IMR-90 (cell line): ENCODE measurements around the gene THOC6. TPM values are rescaled to one million over a fixed set of nuclear protein-coding genes. Genes with fewer than 3 reads are reported as not detected.

Experiments
- ATAC-seq: fragments of 200-7000 bp; cut with Tn5 transposase; 2 replicates; pipeline ENCODE4 v1.9.1; 2020; ENCODE audit warnings: low read depth, mild to moderate bottlenecking, moderate library complexity
- BruUV-seq: library from RNA; stranded (reverse); fragments of 400-500 nt; replicated peaks from 2 replicates; lab custom pipeline; 2021; lab: Mats Ljungman, UMichigan
- CTCF ChIA-PET: fragments of 300-600 bp; formaldehyde crosslinking; extraction: SDS; loops from one replicate; lab custom pipeline; 2021; ENCODE audit warnings: antibody characterized with exemption; lab: Yijun Ruan, JAX
- POLR2A ChIA-PET: fragments of 300-600 bp; sonication (Branson Sonifier 250); formaldehyde crosslinking; loops from one replicate; lab custom pipeline; 2022; ENCODE audit warnings: antibody characterized with exemption; ENCODE audit not compliant: unreplicated experiment; lab: Charles Lee
- DNase-seq: peaks from one replicate; pipeline ENCODE4 v3.0.0; 2013
- H2AFZ ChIP-seq: replicated peaks from 2 replicates; pipeline ENCODE3; 2013; ENCODE audit warnings: low read length, mild to moderate bottlenecking; ENCODE audit not compliant: poor library complexity
- H2AK5ac ChIP-seq: 2 replicates; pipeline ENCODE4 v1.6.1; 2013; ENCODE audit warnings: low read depth, low read length, inconsistent platforms
- H2AK9ac ChIP-seq: replicated peaks from 2 replicates; pipeline ENCODE3; 2013; ENCODE audit warnings: mild to moderate bottlenecking, low read depth, low read length, moderate library complexity; ENCODE audit not compliant: poor library complexity
- H2BK120ac ChIP-seq: 2 replicates; pipeline ENCODE4 v1.6.1; 2013; ENCODE audit warnings: low read depth, low read length, inconsistent platforms
- H2BK15ac ChIP-seq: 3 replicates; pipeline ENCODE4 v1.6.1; 2013; ENCODE audit warnings: low read depth, low read length, inconsistent platforms
- H2BK20ac ChIP-seq: 2 replicates; pipeline ENCODE4 v1.6.1; 2013; ENCODE audit warnings: low read depth, mild to moderate bottlenecking, inconsistent platforms, low read length, moderate library complexity
- H2BK5ac ChIP-seq: 2 replicates; pipeline ENCODE4 v1.6.1; 2013; ENCODE audit warnings: mild to moderate bottlenecking, low read depth, low read length, inconsistent platforms; ENCODE audit not compliant: poor library complexity, severe bottlenecking
- H3K14ac ChIP-seq: replicated peaks from 2 replicates; pipeline ENCODE4 v1.6.1; 2013; ENCODE audit warnings: low read depth, low read length, inconsistent platforms
- H3K18ac ChIP-seq: 2 replicates; pipeline ENCODE4 v1.6.1; 2013; ENCODE audit warnings: low read depth, low read length, control low read depth
- H3K23ac ChIP-seq: 2 replicates; pipeline ENCODE4 v1.6.1; 2013; ENCODE audit warnings: low read depth, low read length, inconsistent platforms
- H3K27ac ChIP-seq: 2 replicates; pipeline ENCODE4 v1.5.1; 2013; ENCODE audit warnings: mild to moderate bottlenecking, control low read depth, low read length; ENCODE audit not compliant: insufficient read depth
- H3K27me3 ChIP-seq: 2 replicates; pipeline ENCODE4 v1.6.1; 2013; ENCODE audit warnings: low read length; ENCODE audit not compliant: control insufficient read depth, insufficient read depth
- H3K36me3 ChIP-seq: 2 replicates; pipeline ENCODE4 v1.6.1; 2013; ENCODE audit warnings: low read length, mixed read lengths; ENCODE audit not compliant: control insufficient read depth, insufficient read depth
- H3K4ac ChIP-seq: 2 replicates; pipeline ENCODE4 v1.6.1; 2013; ENCODE audit warnings: low read depth, low read length, inconsistent platforms
- H3K4me1 ChIP-seq: 2 replicates; pipeline ENCODE4 v1.6.1; 2013; ENCODE audit warnings: low read length, mixed read lengths; ENCODE audit not compliant: control insufficient read depth, insufficient read depth
- H3K4me2 ChIP-seq: 2 replicates; pipeline ENCODE4 v1.6.1; 2013; ENCODE audit warnings: low read depth, mild to moderate bottlenecking, control low read depth, low read length, moderate library complexity
- H3K4me3 ChIP-seq: 2 replicates; pipeline ENCODE4 v1.5.1; 2013; ENCODE audit warnings: low read depth, mild to moderate bottlenecking, control low read depth, low read length, moderate library complexity; ENCODE audit not compliant: insufficient read depth
- H3K56ac ChIP-seq: 2 replicates; pipeline ENCODE4 v1.6.1; 2013; ENCODE audit warnings: low read length, inconsistent platforms; ENCODE audit not compliant: insufficient read depth; ENCODE audit errors: extremely low read depth
- H3K79me1 ChIP-seq, 2 experiments: 2 replicates each; pipeline ENCODE4 v1.6.1; 2013; ENCODE audit warnings: low read length in 2 of 2, inconsistent platforms in 1 of 2, low read depth in 1 of 2
- H3K9ac ChIP-seq: 2 replicates; pipeline ENCODE4 v1.6.1; 2013; ENCODE audit warnings: low read depth, low read length, control low read depth
- H3K9me1 ChIP-seq: 2 replicates; pipeline ENCODE4 v1.6.1; 2013; ENCODE audit warnings: low read length, inconsistent platforms; ENCODE audit not compliant: insufficient read depth
- H3K9me3 ChIP-seq: 2 replicates; pipeline ENCODE4 v1.6.1; 2013; ENCODE audit warnings: low read length; ENCODE audit not compliant: control insufficient read depth, insufficient read depth
- H4K20me1 ChIP-seq: 2 replicates; pipeline ENCODE4 v1.6.1; 2013; ENCODE audit warnings: low read length, inconsistent platforms; ENCODE audit not compliant: insufficient read depth
- H4K5ac ChIP-seq: 2 replicates; pipeline ENCODE4 v1.6.1; 2013; ENCODE audit warnings: mild to moderate bottlenecking, low read depth, low read length, control low read depth
- H4K8ac ChIP-seq, 2 experiments: 2 replicates each; pipeline ENCODE4 v1.6.1; 2013; ENCODE audit warnings: low read depth in 2 of 2, low read length in 2 of 2, control low read depth in 1 of 2, inconsistent platforms in 1 of 2
- H4K91ac ChIP-seq: 2 replicates; pipeline ENCODE4 v1.6.1; 2013; ENCODE audit warnings: low read depth, low read length, inconsistent platforms; ENCODE audit not compliant: insufficient read depth
- CEBPB ChIP-seq: IDR thresholded peaks from 2 replicates; pipeline ENCODE4 v1.6.1; 2012; ENCODE audit warnings: low read depth, low read length, improper control_type of control experiment
- ELK1 ChIP-seq: fragments of 150-350 bp; IDR thresholded peaks from 2 replicates; pipeline ENCODE4 v1.6.1; 2016; ENCODE audit warnings: low read depth, mild to moderate bottlenecking, low read length, moderate library complexity, borderline replicate concordance
- MAFK ChIP-seq: IDR thresholded peaks from 2 replicates; pipeline ENCODE4 v1.6.1; 2012; ENCODE audit warnings: low read depth, low read length, improper control_type of control experiment
- MXI1 ChIP-seq: IDR thresholded peaks from 2 replicates; pipeline ENCODE4 v1.6.1; 2012; ENCODE audit warnings: low read depth, mild to moderate bottlenecking, low read length, moderate library complexity, borderline replicate concordance
- POLR2A ChIP-seq: IDR thresholded peaks from 2 replicates; pipeline ENCODE4 v1.6.1; 2012; ENCODE audit warnings: mild to moderate bottlenecking, low read depth, low read length
- SMC3 ChIP-seq: fragments of 150-350 bp; IDR thresholded peaks from 2 replicates; pipeline ENCODE4 v1.6.1; 2016; ENCODE audit warnings: low read depth, mild to moderate bottlenecking, antibody characterized with exemption, low read length, moderate library complexity
- WGBS, 2 experiments: methylation state at CpG; one replicate each; pipeline versions ENCODE4 v1.1.5 to v1.1.7; 2013; ENCODE audit warnings: missing lambda C conversion rate in 2 of 2; ENCODE audit not compliant: insufficient read length in 1 of 2; ENCODE audit errors: extremely low coverage in 2 of 2; 5-methylcytosine and 5-hydroxymethylcytosine counted together
- dilution Hi-C: fragments of 300-500 bp; cut with HindIII; formaldehyde crosslinking; loops from one replicate; pipeline ENCODE4 v1.14.3; 2018; ENCODE audit warnings: low sequenced_read_pairs; ENCODE audit not compliant: unreplicated experiment
- in situ Hi-C: fragments of 300-500 bp; cut with MboI; formaldehyde crosslinking; loops from 3 replicates; pipeline ENCODE4 v1.14.3; 2019; ENCODE audit warnings: low sequenced_read_pairs, inconsistent platforms, mixed read lengths
- intact Hi-C: fragments of 100-400 bp; cut with micrococcal nuclease; formaldehyde crosslinking; loops from 2 replicates; pipeline ENCODE4 v1.10.0; 2022
- polyA plus RNA-seq, 3 experiments: library from polyadenylated mRNA; depleted of rRNA; stranded (reverse); fragments of >200 nt; gene quantifications; 2 replicates each; pipeline ENCODE4 v1.2.3, GENCODE V29; 2012; ENCODE audit warnings: low replicate concordance in 1 of 3
- total RNA-seq: library from RNA; depleted of rRNA; stranded (reverse); fragments of >200 nt; gene quantifications from 2 replicates; pipeline ENCODE4 v1.2.3, GENCODE V29; 2012

THOC6 gene
- total and polyA plus RNA-seq, 2 of the 4 experiments (the other 2 are of a cell fraction) = 16.8 to 23.1 TPM

DNA sequence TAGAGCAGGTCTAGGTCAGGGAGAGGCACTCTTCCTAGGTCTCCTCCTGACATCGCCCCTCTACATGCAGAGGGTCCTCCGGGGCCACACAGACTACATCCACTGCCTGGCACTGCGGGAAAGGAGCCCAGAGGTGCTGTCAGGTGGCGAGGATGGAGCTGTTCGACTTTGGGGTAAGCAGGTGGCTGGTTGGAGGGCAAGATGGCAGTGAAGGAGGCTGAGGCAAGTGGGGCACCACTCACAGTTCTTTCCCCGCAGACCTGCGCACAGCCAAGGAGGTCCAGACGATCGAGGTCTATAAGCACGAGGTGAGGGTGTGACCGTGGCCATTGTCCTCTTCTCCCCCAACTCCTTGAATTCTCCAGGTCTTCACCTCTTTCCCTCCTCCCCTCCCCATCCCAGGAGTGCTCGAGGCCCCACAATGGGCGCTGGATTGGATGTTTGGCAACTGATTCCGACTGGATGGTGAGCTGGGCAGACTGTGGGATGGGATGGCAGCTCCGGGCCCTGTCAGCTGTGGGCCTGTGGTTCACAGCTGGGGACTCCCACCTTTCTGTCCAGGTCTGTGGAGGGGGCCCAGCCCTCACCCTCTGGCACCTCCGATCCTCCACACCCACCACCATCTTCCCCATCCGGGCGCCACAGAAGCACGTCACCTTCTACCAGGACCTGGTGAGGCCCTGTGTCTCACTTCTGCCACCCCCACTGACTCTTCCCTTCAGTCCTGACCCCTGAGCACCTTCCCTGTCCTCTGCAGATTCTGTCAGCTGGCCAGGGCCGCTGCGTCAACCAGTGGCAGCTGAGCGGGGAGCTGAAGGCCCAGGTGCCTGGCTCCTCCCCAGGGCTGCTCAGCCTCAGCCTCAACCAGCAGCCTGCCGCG, 3.0 kb downstream of the THOC6 start:
- no peak for TF ChIP-seq MXI1
- TF ChIP-seq CEBPB = no peak
- peak; percentile 75 for TF ChIP-seq POLR2A
- TF ChIP-seq ELK1 = no peak
- no peak for TF ChIP-seq SMC3
- no peak for TF ChIP-seq MAFK
- no TSS peak for BruUV-seq

More for the DNA sequence above, 3.0 kb downstream of the THOC6 start:
- no peak overlapping the region for H2BK20ac ChIP-seq
- H3K36me3 ChIP-seq = peaks cover 20% of the 10 kb centered on the region
- WGBS, 2 experiments = 85% methylated on average over 10 of the region's 24 CpGs; no CpG with 5 or more reads in 1 of the 2 experiments
- H4K8ac ChIP-seq = no peak overlapping the region
- no peak overlapping the region for H2BK5ac ChIP-seq
- no peak overlapping the region for H3K4me2 ChIP-seq
- intact Hi-C loops = no loop called here
- no peak overlapping the region for H2BK120ac ChIP-seq
- H3K18ac ChIP-seq = no peak overlapping the region
- H3K14ac ChIP-seq = no peak overlapping the region
- ChIA-PET POLR2A (no interaction called here), CTCF (interaction anchor here (0.8 to 1.8 kb wide), 2 partner anchors 12 to 23 kb away, joined by 5 to 7 read pairs; no protein-coding TSS in a partner anchor)
- no peak overlapping the region for H2BK15ac ChIP-seq
- H4K91ac ChIP-seq = no peak overlapping the region
- no peak overlapping the region for H2AK5ac ChIP-seq
- H3K9me3 ChIP-seq = no peaks in the 10 kb centered on the region
- H4K5ac ChIP-seq = no peak overlapping the region
- DNase-seq = no peak
- H3K4me1 ChIP-seq = peaks cover 9% of the 10 kb centered on the region
- no peak overlapping the region for H3K9ac ChIP-seq
- H2AFZ ChIP-seq = no peak overlapping the region
- no peak overlapping the region for H3K4me3 ChIP-seq
- no peak overlapping the region for H2AK9ac ChIP-seq
- H3K56ac ChIP-seq = no peak overlapping the region
- peaks cover 13% of the 10 kb centered on the region; the same call in 1 of the 2 replicates for H3K27me3 ChIP-seq
- H4K20me1 ChIP-seq = peaks cover 23% of the 10 kb centered on the region
- no peaks in the 10 kb centered on the region for H3K9me1 ChIP-seq
- dilution Hi-C loops = no loop called here
- ATAC-seq = no peak
- H3K4ac ChIP-seq = no peak overlapping the region
- no peak overlapping the region for H3K27ac ChIP-seq
- no peak overlapping the region for H3K23ac ChIP-seq
- in situ Hi-C loops = no loop called here
- peaks cover 0 to 16% of the 10 kb centered on the region in 2 experiments; a peak in 2 of 4 replicates for H3K79me1 ChIP-seq
